GM18951 (cell line): Measurements from ENCODE around the gene RYK.

Experiments used
- POLR2A ChIP-seq: IDR thresholded peaks from 4 replicates; pipeline ENCODE4 v1.6.1; 2011; ENCODE audit warnings: mild to moderate bottlenecking; ENCODE audit not compliant: insufficient read length, insufficient read depth; ENCODE audit errors: extremely low read depth
- in situ Hi-C: fragments of 300-500 bp; cut with MboI; formaldehyde crosslinking; loops from one replicate; pipeline ENCODE4 v1.12.0; 2022; ENCODE audit warnings: low sequenced_read_pairs, mixed read lengths, inconsistent platforms; ENCODE audit not compliant: unreplicated experiment

The RYK gene

DNA sequence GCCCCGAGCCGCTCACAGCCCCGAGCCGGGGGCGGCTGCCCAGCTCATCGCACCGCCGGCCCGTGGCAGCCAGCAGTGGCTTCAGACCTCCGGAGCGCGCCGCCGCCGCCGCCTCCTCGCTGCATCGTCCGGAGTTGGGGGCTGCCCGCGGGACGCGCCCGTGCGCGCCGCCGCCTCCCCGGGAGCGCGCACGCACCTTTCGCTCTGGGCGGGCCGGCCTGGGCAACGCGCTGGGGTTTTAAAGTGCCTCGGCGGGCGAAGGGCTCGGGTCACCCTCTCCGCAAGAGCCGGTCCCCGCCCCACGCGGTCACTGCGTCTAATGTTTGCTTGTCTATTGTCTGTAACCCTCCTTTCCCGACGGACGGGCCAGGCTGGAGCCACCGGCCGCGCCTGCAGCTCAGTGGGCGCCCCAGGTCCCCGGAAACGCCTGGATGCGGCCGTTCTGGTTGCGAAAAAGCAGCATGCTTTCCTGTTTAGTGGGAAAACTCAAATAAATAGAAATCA is at the start of gene RYK:
Gene RYK, minus strand, starts transcription at position 143 of the 504 bp plus-strand sequence. CDS start 205 bp downstream, outside the sequence.
- TF ChIP-seq POLR2A = peak; percentile 74
- in situ Hi-C loops = no loop called here

DNA sequence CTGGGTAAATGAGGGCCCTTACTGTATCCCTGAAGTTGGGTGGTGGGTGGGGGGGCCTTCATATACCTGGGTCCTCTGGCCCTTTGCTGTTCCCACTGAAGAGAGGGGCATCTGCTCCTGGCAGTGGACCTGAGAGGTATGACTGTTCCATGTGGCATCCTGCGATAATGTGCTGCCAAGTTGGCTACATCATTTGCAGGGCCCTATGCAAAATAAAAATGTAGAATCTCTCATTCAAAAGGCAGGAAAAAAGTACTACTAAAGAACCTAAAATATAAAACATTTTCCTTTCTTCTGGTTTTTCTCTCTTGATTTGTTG is 49.2 kb upstream of the RYK start:
- in situ Hi-C loops = no loop called here
- TF ChIP-seq POLR2A = no peak

DNA sequence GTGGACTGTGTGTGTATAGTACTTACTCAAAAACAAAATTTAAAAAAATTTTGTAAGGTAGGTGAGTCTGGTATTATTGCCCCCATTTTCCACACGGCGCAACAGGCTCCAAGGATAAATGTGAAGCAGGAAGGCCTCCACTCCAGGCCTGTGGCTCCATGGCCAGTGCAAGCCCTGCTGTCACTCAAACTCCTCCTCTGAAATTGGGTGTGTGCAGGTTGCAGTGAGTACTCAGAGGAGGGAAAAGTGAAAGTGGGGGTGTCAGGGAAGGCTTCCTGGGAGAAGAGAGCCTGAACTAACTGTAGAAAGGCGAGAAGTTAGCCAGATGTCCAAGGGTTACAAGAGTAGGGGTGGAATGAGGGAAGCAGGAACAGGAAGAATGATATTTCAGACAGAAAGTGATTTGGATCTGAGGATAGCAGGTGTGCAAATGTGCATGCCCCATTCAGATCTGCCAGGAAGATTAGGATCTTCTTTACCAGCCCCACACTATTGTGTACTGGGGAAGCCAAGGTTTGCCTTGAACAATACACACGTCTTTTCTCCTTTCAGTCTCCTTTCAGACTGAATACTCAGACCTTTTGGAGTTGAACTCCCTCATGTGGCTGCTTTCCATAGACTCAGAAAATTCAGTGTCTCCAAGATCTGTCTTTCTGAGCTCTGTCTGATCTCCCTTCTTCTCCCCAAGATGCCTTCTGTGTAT is 48.7 kb upstream of the RYK start:
- in situ Hi-C loops = no loop called here
- TF ChIP-seq POLR2A = no peak

DNA sequence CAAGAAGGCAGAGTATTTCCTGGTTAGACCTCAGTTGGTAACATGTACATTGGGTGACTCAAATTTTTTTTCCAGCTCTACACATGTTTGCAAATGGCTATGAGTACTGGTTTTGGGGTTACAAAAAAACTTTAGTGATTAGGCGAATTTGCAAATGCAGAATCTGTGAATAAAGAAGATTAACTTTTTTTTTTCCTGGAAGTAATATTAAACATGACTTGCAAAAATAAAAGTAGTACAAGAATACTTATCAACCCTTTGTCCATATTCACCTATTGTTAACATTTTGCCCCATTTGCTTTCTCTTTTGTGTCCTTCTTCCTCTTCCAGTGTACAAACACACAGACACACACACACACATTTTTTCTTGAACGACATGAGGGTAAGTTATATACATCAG is 47.6 kb upstream of the RYK start:
- TF ChIP-seq POLR2A = no peak
- in situ Hi-C loops = no loop called here

DNA sequence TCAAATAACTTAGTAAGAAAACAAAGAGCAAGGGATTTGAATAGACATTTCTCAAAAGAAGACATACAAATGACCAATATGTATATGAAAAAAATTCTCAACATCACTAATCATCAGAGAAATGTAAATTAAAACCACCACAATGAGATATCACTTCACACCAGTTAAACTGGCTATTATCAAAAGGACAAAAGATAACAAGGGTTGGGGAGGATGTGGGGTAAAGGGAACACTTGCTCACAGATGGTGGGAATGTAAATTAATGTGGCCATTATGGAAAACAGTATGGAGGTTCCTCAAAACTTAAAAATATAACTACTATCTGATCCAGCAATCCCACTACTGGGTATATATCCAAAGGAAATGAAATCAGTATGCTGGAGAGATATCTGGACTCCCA is 46.0 kb upstream of the RYK start:
- no peak for TF ChIP-seq POLR2A
- in situ Hi-C loops = no loop called here

DNA sequence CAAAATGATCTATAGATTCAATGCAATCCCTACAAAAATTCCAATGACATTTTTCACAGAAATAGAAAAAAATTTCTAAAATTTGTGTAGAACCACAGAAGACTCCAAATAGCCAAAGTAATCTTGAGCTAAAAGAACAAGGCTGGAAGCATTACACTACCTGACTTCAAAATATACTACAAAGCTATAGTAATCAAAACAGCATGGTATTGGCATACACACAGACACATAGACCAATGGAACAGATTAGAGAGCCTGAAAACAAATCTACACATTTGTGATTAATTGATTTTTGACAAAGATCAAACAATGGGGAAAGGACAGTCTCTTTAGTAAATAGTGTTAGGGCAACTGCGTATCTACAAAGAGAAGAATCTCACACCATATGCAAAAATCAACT is 45.3 kb upstream of the RYK start:
- in situ Hi-C loops = no loop called here
- no peak for TF ChIP-seq POLR2A

DNA sequence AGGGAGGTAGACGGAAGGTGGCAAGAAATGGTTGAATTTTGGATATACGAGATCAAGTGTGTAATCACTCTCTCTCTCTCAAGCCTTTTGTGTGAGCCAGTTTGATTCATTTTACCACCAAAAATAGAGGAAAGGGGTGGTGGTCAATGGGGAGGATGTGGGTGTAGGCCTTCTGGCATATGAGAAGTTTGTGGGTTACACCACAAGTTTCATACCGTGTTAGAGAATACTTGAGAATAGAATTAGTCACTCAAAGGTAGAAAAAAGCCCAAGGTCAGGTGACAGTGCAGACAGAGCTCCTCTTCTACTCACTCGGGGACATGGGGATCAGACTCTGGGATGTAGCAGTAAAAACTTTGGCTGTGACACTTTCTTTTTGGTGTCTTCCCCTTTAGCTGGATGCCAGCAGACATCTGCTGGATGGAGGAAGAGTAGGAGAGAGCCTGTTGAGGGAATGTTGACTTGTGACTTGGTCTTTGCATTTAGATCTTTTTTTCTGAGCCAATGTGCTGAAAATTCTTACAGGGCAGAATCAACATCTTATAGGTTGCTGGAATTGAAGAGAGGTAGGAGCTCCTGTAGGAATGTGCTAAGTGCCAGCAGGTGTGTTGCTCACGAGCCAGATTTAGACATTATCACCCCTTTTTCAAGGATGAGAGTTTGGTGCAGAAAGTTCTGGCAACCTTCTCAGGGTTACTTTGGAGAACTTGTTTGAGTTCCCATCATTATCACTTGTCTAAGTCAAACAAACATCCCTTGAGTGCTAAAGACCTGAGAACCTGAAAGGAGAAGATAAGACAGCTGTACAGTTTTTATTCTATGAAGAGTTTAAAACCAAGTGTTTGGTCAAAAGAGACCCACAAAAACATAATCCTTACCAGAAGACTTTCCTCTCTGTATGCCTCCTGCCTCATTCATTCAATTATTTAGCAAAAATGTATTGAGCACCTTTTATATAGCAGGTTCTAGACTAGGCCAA is 43.9 kb upstream of the RYK start:
- in situ Hi-C loops = no loop called here
- TF ChIP-seq POLR2A = no peak

DNA sequence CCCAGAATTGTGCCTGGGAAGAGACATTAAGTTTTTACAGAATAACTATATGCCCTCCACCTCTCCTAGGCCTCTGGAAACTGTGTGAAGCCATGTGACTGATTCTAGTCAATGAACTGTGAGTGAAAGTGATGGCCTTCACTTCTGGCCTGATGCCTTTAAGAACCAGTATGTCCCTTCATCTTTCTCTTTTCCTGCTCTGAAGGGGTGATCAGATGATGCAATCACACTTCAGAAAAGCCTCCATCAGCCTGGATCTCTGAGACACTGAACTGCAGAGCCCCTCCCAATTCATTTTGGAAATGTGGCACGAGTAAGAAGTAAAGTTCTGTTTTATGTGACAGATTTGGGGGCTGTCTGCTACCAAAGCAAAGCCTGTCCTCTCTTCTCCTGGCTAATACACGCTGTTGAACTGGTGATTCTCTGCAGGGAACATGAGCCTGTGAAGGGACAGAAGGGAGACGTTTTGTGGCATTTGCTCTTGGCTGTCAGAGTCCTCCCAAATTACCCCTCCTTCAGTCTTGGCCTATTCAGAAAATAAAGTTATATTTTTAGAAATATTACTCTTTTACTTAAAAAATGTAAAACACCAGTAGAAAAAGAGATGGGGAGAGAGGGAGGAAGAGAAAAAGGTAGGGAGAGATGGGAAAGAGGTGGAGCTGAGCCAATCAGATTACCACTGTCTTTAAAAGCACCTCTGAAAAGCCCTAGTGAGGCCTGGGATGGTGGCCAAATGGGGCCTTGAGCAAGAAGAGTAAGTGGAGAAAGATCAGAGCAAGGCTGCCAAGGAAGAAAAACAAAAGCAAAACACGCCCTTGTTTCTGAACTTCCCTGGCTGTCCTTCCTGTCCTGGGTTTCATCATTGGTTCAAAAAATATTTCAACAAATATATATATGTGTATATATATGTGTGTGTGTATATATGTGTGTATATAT is 40.9 kb upstream of the RYK start:
- in situ Hi-C loops = no loop called here
- no peak for TF ChIP-seq POLR2A

DNA sequence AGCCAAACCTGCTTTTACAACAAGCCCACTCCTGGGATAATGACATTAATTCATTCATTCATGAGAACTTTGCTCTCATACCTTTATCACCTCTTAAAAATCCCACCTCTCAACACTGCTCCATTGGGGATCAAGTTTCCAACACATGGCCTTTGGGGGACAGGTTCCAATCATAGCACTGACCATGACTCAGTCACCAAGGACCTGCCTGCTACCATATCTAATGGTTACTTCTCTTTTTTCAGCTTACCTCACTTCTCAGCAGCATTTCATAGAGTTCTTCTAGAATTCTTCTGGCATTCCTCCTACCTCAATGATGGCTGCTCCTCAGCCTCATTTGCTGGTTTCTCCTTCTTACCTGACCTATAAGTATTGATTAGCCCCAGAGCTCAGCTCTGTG is 36.9 kb upstream of the RYK start:
- in situ Hi-C loops = no loop called here
- TF ChIP-seq POLR2A = no peak

DNA sequence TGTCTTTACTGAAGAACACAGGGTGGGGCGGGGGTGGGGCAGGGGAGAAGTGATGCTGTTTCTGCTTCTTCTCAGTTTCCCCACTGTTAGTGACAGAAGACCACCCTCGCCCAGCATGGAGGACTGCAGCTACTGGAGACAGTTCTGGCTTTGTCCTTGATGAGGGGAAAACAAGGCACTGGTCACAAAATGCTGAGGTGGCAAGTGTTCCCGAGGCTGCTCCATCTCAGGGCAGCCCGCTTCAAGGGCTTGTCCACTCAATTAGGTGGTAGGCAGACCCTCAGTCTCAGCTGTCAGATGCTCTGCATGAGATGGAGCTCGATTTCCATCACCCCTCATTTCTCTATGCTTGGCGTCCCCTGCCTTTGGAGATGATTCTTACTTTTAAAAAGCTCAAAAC is 33.8 kb upstream of the RYK start:
- no peak for TF ChIP-seq POLR2A
- in situ Hi-C loops = no loop called here

DNA sequence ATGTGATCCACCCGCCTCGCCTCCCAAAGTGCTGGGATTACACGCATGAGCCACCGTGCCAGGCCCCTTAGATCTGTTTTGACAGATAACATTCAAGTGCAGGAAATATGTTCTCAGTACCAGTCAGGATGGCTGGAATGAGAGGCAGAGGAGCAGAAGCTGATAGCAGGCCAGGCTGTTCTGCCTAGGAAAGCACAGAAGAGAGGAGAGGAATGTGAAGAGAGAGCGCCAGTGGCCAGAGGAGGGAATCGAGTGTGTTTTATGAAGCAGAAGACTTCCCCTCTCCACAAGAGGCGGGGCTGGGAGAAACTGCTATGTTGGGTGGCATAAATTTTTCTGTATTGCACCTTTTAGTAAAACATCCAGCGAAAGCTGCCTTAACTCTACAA is 32.0 kb upstream of the RYK start:
- in situ Hi-C loops = no loop called here
- no peak for TF ChIP-seq POLR2A

DNA sequence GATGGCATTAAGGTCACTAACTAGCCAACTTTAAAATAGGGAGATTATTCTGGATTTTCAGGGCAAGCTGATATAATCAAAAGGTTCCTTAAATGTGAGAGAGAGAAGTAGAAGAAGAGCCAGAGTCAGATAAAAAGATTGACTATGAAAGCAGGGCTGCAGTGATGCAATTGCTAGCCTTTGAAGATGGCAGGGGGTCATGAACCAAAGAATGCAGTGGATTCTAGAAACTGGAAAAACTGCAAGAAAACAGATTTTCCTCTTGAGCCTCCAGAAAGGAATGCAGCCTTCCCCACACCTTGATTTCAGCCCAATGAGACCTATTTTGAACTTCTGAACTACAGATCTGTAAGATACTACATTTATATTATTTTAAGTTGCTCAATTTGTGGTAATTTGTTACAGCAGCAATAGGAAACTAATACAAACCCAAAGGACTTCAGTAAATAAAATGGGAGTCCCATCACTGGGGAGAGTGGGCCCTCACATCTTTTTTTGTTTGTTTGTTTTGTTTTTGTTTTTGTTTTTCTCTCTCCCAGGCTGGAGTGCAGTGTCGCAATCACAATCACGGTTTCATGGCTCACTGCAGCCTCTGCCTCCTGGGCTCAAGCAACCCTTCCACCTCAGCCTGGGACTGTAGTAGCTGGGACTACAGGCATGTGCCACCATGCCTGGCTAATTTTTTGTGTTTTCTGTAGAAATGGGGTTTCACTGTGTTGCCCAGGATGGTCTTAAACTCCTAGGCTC is 31.4 kb upstream of the RYK start:
- no peak for TF ChIP-seq POLR2A
- in situ Hi-C loops = no loop called here
